Activated naive CD4-positive, alpha-beta T cell treated with anti-CD3 and anti-CD28 coated beads, Interleukin-2, amount 10 ng/mL, durations not matched to agents 7 days and 5 days (primary cell): Measurements from ENCODE around the gene CUTA.
A peak's percentile ranks its signal among the peaks of the same experiment; 100 is the strongest.

Experiments
- CTCF ChIA-PET: fragments of 350-600 bp; sonication (Branson Sonifier 250); formaldehyde crosslinking; loops from one replicate; lab custom pipeline; 2021; ENCODE audit warnings: antibody characterized with exemption; lab: Charles Lee
- DNase-seq: peaks from one replicate; pipeline ENCODE4 v3.0.0-alpha.2; 2020
- H3K27ac Mint-ChIP-seq: one replicate; pipeline ENCODE4 v1.8.0; 2021; ENCODE audit warnings: mild to moderate bottlenecking, moderate library complexity, mixed read lengths
- H3K27me3 Mint-ChIP-seq: one replicate; pipeline ENCODE4 v1.8.0; 2021; ENCODE audit warnings: mild to moderate bottlenecking, mixed read lengths
- H3K36me3 Mint-ChIP-seq: one replicate; pipeline ENCODE4 v1.8.0; 2021; ENCODE audit warnings: mixed read lengths
- H3K4me1 Mint-ChIP-seq: one replicate; pipeline ENCODE4 v1.8.0; 2021; ENCODE audit warnings: mixed read lengths
- H3K4me3 Mint-ChIP-seq: one replicate; pipeline ENCODE4 v1.8.0; 2021; ENCODE audit warnings: mild to moderate bottlenecking, moderate library complexity, mixed read lengths
- H3K9me3 Mint-ChIP-seq: one replicate; pipeline ENCODE4 v1.8.0; 2021; ENCODE audit warnings: mixed read lengths

The CUTA gene, protein sequence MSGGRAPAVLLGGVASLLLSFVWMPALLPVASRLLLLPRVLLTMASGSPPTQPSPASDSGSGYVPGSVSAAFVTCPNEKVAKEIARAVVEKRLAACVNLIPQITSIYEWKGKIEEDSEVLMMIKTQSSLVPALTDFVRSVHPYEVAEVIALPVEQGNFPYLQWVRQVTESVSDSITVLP

DNA sequence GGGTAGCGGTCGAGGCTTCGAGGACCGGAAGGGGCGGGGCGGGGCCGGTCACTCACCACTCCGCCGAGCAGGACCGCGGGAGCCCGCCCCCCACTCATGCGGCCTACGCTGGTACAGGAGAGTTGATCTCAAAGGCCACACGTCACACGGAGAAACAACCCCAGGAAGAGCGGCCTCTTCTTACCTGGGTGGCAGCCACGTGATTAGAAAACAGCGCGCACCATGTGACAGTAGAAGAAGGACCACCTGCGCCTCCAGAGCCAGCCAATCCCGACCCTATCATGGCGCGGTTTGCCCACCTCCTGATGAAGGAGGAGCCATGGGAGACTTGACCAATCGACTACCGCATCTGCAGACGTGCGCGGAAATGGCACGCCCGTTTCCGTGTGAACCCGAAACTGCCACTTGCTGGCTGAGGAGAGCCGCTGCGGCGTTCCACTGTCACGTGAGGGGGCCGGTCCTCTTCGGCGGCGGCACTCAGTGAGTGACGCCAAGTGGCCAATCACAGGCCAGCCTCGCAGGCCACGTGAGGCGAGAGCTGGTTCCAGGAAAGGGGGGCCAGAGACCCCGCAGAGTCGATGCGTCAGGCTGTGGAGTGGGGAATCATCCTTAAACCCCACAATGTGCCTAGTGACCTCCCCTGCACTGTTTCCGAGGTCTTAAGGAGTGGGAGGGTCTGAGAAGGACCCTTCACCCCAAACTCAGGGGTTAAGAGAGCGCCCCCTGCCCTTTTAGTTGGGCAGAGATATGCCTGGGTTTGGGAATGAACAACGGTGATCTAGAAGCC is at the start of gene CUTA:
Gene CUTA (minus strand): TSS at position 205 of the 787 bp plus-strand sequence. CDS start 107 bp downstream, at position 98.
- Mint-ChIP-seq H3K27ac (peak within 1 kb of the TSS; percentile 97), H3K27me3 (peaks cover 14% of the 10 kb centered on the region), H3K4me3 (peak within 1 kb of the TSS; percentile 92), H3K36me3 (peaks cover 40% of the 10 kb centered on the region), H3K9me3 (no peaks in the 10 kb centered on the region), H3K4me1 (peaks cover 71% of the 10 kb centered on the region)
- CTCF ChIA-PET, result interaction anchor here (0.6 to 1.7 kb wide), 11 partner anchors 9 to 168 kb away, joined by 3 to 6 read pairs (median 4); partner anchors contain the start of genes BAK1, RPS18 and VPS52
- peak; percentile 100 for DNase-seq

DNA sequence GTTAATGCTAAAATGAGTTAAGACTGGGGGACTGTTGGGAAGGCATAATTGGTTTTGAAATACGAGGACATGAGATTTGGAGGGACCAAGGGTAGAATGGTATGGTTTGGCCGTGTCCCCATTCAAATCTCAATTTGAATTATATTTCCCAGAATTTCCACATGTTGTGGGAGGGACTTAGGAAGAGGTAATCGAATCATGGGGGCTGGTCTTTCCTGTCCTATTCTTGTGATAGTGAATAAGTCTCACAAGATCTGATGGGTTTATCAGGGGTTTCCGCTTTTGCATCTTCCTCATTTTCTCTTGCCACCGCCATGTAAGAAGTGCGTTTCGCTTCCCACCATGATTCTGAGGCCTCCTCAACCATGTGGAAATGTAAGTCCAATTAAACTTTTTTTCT is 49.2 kb upstream of the CUTA start:
- Mint-ChIP-seq H3K36me3 (no peaks in the 10 kb centered on the region), H3K27ac (no peak overlapping the region), H3K4me3 (no peak overlapping the region), H3K9me3 (no peaks in the 10 kb centered on the region), H3K4me1 (no peaks in the 10 kb centered on the region), H3K27me3 (peaks cover 19% of the 10 kb centered on the region)
- DNase-seq, result no peak
- CTCF ChIA-PET, result no interaction called here

DNA sequence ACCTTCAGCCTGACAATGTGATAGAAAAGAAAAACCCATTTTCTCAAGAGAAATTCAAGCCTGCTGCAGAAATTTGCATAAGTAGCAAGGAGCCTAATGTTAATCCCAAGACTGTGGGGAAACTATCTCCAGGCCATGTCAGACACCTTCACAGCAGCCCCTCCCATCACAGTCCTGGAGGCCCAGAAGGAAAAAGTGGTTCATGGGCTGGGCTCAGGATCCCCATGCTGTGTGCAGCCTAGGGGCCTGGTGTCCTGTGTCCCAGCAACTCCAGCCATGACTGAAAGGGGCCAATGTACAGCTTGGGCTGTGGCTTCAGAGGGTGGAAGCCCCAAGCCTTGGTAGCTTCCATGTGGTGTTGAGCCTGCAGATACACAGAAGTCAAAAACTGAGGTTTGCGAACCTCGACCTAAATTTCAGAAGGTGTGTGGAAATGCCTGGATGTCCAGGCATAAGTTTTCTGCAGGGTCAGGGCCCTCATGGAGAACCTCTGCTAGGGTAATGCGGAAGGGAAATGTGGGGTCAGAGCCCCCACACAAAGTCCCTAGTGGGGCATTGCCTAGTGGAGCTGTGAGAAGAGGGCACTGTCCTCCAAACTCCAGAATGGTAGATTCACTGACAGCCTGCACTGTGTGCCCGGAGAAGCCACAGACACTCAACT is 48.3 kb upstream of the CUTA start:
- no peak overlapping the region for H3K4me3 Mint-ChIP-seq
- no peaks in the 10 kb centered on the region for H3K4me1 Mint-ChIP-seq
- H3K36me3 Mint-ChIP-seq, result no peaks in the 10 kb centered on the region
- DNase-seq, result no peak
- H3K27ac Mint-ChIP-seq, result no peak overlapping the region
- peaks cover 19% of the 10 kb centered on the region for H3K27me3 Mint-ChIP-seq
- no peaks in the 10 kb centered on the region for H3K9me3 Mint-ChIP-seq
- CTCF ChIA-PET, result no interaction called here

DNA sequence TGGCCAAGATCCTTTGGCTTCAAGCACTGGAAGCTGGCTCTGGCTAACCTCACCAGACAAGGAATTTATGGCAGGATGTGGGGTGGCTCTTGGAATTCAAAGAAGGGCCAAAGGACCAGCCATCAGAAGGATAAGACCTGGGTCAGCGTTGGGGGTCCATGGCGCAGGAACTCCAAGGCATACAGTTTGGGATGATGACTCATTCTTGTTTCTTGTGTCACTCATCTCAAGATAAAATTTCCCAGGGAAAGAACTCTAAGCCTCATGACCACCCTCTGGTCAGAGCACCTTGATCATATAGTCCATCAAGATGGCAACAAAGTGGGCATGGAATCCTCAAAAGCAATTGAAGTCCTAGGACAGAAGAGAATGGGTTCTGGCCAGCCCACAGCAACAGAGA is 41.3 kb upstream of the CUTA start:
- DNase-seq, result no peak
- CTCF ChIA-PET, result interaction anchor here (1.0 kb wide), 1 partner anchor 10 kb away, joined by 3 read pairs; no protein-coding TSS in a partner anchor
- no peaks in the 10 kb centered on the region for H3K9me3 Mint-ChIP-seq
- no peak overlapping the region for H3K4me3 Mint-ChIP-seq
- H3K27me3 Mint-ChIP-seq, result peaks cover under 1% of the 10 kb centered on the region
- H3K27ac Mint-ChIP-seq, result no peak overlapping the region
- peaks cover 17% of the 10 kb centered on the region for H3K36me3 Mint-ChIP-seq
- H3K4me1 Mint-ChIP-seq, result peaks cover 18% of the 10 kb centered on the region

DNA sequence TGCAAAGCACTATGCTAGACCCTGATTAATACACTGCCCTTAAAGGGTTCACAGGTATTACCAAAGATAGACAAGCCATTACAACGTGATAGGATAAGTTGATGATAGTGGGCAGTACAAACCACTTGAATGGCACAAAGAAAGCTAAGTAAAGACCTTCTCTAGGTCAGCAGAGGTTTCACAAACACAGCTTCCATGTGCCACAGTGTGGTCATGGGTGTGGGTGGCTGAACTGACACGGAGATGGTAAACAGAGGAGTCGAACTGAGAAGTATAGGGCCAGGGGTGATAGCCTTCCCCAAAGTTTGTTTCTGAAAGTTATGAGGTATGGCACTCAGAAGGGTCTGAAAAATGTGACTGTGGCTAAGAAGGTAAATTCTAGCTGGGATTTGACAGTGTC is 40.8 kb upstream of the CUTA start:
- Mint-ChIP-seq H3K9me3 (no peaks in the 10 kb centered on the region), H3K4me1 (peaks cover 18% of the 10 kb centered on the region), H3K27me3 (no peaks in the 10 kb centered on the region), H3K36me3 (peaks cover 17% of the 10 kb centered on the region), H3K27ac (no peak overlapping the region), H3K4me3 (no peak overlapping the region)
- DNase-seq, result no peak
- CTCF ChIA-PET, result interaction anchor here (1.0 kb wide), 1 partner anchor 11 kb away, joined by 3 read pairs; no protein-coding TSS in a partner anchor

DNA sequence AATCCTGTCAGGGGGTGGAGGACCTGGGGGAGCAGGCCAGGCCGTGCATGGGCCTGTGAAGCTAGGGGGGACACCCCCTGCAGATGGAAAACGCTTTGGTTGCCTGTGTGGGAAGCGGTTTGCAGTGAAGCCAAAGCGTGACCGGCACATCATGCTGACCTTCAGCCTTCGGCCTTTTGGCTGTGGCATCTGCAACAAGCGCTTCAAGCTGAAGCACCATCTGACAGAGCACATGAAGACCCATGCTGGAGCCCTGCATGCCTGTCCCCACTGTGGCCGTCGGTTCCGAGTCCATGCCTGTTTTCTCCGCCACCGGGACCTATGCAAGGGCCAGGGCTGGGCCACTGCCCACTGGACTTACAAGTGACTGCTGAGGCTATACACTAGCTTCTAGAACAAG is 38.2 kb upstream of the CUTA start:
- Mint-ChIP-seq H3K27ac (no peak overlapping the region), H3K9me3 (no peaks in the 10 kb centered on the region), H3K36me3 (peaks cover 22% of the 10 kb centered on the region), H3K4me3 (peak overlapping the region; percentile 96), H3K27me3 (no peaks in the 10 kb centered on the region), H3K4me1 (peaks cover 30% of the 10 kb centered on the region)
- CTCF ChIA-PET, result no interaction called here
- DNase-seq, result no peak

DNA sequence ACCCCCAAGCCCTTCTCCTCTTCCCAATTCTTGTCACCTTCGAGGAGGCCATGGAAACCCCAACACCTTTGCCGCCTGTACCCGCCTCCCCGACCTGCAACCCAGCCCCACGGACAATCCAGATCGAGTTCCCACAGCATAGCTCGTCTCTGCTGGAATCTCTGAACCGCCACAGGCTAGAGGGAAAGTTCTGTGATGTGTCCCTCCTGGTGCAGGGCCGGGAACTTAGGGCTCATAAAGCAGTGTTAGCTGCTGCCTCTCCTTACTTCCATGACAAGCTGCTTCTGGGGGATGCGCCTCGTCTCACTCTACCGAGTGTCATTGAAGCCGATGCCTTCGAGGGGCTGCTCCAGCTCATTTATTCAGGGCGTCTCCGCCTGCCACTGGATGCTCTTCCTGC is 37.1 kb upstream of the CUTA start:
- H3K27me3 Mint-ChIP-seq, result no peaks in the 10 kb centered on the region
- CTCF ChIA-PET, result interaction anchor here (1.3 to 1.8 kb wide), 5 partner anchors 25 to 124 kb away, joined by 3 to 9 read pairs (median 4); partner anchors contain the start of gene BAK1
- peak overlapping the region; percentile 96 for H3K4me3 Mint-ChIP-seq
- peaks cover 22% of the 10 kb centered on the region for H3K36me3 Mint-ChIP-seq
- no peaks in the 10 kb centered on the region for H3K9me3 Mint-ChIP-seq
- peaks cover 33% of the 10 kb centered on the region for H3K4me1 Mint-ChIP-seq
- DNase-seq, result no peak
- peak overlapping the region; percentile 70 for H3K27ac Mint-ChIP-seq

DNA sequence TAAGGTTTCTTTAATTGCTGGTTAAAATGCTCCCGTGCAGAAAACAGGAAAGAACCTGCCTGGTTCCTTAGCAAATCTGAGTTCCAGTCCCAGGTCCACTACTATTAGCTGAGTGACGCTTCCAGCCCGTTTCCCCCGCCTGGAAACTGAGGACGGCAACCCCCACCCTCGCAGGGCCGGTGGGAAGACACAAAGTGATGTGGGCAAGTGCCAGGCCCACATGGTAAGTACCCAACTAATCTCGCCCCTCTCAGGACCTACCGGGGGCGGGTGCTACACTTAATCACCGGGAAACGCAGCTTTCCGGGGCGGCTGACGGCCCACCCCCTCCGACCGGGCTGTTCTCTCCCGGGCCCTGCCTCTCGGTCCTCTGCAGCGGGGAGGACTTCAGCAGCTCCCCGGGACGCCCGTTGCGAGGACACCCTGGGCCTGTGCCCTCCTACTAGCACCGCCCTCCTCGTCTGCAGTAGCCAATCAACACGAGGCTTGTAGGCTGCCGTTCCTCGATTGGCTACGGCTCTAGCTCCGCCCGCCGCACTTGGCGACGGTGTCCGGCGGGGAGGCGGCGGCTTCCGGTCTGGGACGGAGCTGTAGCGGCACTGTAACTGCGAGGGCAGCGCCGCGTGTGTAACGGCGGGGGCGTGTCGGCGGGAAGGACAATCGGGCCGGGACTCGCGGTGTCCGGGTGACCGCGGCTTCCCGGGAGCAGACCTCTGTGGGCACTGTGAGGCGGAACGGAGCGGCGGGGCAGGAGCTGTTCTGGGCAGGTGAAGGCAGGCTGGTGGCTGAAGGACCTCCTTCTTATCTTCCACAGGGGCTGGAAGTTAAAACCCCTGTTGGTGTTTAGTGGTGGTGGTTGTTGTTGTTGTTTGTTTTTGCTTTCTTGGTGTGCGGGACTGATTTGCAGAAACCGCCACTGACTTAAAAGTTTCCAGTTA is 36.4 kb upstream of the CUTA start, which contains the start of gene ZBTB9:
Gene ZBTB9 (plus strand): TSS at position 568 of the 938 bp plus-strand sequence. CDS start 525 bp downstream, outside the sequence.
- peak; percentile 98 for DNase-seq
- peaks cover 23% of the 10 kb centered on the region for H3K36me3 Mint-ChIP-seq
- peak within 1 kb of the TSS; percentile 91 for H3K27ac Mint-ChIP-seq
- CTCF ChIA-PET, result interaction anchor here (0.6 to 1.8 kb wide), 6 partner anchors 24 to 133 kb away, joined by 3 to 9 read pairs (median 4); partner anchors contain the start of gene BAK1
- H3K27me3 Mint-ChIP-seq, result no peaks in the 10 kb centered on the region
- H3K9me3 Mint-ChIP-seq, result no peaks in the 10 kb centered on the region
- H3K4me3 Mint-ChIP-seq, result peak within 1 kb of the TSS; percentile 96
- peaks cover 33% of the 10 kb centered on the region for H3K4me1 Mint-ChIP-seq

DNA sequence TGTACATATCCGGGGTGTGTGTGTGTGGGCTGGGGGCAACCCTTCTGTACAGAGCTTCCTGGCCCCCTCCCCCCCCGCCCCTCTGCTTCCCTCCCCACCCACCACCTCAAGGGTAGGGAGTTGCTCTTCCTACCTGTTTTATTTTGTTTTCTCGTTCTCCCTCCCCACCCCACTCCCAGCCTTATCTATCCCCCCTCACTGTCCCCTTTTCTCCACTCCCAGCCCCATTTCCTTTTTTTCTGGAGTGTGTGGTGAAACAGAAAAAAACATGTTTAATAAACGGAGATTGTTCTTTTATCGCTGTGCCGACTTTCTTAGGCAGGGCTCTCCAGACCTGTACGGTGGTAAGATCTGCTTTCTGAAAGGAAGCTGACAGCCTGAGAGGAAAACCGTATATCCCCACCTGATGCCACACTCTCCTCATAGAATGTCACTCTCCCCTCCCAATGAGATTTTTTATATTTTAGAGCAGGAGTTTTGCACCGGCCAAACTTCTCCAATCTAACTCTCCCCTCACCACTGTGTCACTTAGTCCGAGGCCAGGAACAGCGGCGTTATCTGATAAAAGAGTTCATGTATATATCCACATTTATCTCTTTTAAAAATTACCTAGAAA is 35.6 kb upstream of the CUTA start:
- DNase-seq, result peak; percentile 24

DNA sequence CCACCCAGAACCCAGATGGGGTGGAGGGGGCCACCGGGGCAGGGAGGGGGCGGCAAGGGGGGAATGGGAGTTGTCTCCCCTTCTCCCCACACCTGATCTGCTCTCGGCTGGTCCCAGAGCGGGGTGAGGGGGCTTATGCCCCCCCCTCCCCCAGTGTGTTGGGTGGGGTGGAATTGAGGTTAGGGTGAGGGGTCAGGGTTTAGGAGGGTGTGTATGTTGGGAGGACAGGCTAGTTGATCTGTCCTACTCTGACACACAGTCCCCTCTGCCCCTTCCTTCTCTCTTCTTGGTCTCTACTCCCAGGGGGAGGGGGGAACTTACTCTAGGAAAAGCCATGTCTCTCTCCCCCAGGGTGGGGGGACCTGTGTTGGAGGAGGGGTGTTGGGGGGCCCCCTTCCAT is 34.6 kb upstream of the CUTA start:
- DNase-seq, result no peak
- peaks cover 33% of the 10 kb centered on the region for H3K4me1 Mint-ChIP-seq
- no peaks in the 10 kb centered on the region for H3K27me3 Mint-ChIP-seq
- CTCF ChIA-PET, result no interaction called here
- no peak overlapping the region for H3K4me3 Mint-ChIP-seq
- H3K36me3 Mint-ChIP-seq, result peaks cover 40% of the 10 kb centered on the region
- peak overlapping the region; percentile 91 for H3K27ac Mint-ChIP-seq
- H3K9me3 Mint-ChIP-seq, result no peaks in the 10 kb centered on the region

More for the DNA sequence above, 35.6 kb upstream of the CUTA start:
- Mint-ChIP-seq H3K27ac (peak overlapping the region; percentile 91), H3K4me3 (peak overlapping the region; percentile 96), H3K36me3 (peaks cover 31% of the 10 kb centered on the region), H3K27me3 (no peaks in the 10 kb centered on the region), H3K4me1 (peaks cover 33% of the 10 kb centered on the region), H3K9me3 (no peaks in the 10 kb centered on the region)
- CTCF ChIA-PET, result interaction anchor here (1.5 to 1.8 kb wide), 2 partner anchors 23 to 126 kb away, joined by 5 to 9 read pairs; partner anchors contain the start of gene BAK1

DNA sequence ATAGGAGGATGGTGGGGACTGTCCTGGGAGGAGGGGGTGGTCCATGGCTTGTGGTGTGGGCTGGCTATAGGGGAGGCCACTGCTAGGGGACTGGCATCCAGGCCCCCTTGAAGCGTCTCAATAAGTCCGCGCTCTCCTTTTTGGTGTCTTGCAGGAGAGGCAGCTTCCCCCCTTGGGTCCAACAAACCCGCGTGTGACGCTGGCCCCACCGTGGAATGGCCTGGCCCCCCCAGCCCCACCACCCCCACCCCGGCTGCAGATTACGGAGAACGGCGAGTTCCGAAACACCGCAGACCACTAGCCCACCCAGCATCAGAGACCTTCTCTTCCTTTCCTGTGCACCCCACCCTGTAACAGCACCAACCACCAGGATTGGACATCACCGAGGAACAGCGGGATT is 33.7 kb upstream of the CUTA start:
- Mint-ChIP-seq H3K36me3 (peaks cover 37% of the 10 kb centered on the region), H3K27me3 (no peaks in the 10 kb centered on the region), H3K4me3 (no peak overlapping the region), H3K4me1 (peaks cover 33% of the 10 kb centered on the region), H3K27ac (no peak overlapping the region), H3K9me3 (no peaks in the 10 kb centered on the region)
- DNase-seq, result no peak
- CTCF ChIA-PET, result no interaction called here

DNA sequence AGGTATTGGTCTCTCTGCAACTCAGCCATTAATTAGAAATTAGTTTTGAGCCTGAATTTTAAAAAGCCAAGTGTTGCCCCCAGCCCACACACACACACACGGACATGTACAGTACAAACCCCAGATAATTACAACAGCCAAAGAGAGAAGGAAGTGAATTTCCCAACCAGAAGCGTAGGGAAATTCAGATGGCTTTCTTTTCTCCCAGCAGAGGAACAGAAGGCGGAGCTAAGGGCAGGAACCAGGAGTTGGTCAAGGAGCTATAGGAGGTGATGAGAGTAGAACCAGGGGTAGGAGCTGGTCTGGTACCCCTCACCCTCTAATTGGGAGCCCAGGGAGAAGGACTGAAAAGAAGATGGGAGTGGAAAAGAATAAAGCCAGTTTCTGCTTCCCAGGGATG is 32.5 kb upstream of the CUTA start:
- peaks cover 27% of the 10 kb centered on the region for H3K4me1 Mint-ChIP-seq
- H3K27me3 Mint-ChIP-seq, result no peaks in the 10 kb centered on the region

DNA sequence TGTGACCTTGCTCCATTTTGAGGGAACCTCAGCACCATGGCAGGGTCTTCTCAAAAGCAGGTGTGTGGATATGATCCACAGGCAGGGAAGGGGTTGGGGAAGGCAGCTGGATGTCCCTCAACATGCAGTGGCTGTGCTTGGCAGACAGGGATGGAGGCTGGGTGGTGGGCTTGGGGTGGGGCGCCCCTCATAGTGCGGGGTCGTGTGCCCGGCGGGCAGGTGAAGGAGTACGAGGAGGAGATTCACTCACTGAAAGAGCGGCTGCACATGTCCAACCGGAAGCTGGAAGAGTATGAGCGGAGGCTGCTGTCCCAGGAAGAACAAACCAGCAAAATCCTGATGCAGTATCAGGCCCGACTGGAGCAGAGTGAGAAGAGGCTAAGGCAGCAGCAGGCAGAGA is 28.4 kb upstream of the CUTA start:
- H3K27me3 Mint-ChIP-seq, result no peaks in the 10 kb centered on the region
- peaks cover 47% of the 10 kb centered on the region for H3K36me3 Mint-ChIP-seq
- CTCF ChIA-PET, result no interaction called here
- H3K9me3 Mint-ChIP-seq, result no peaks in the 10 kb centered on the region
- DNase-seq, result no peak
- peaks cover 4% of the 10 kb centered on the region for H3K4me1 Mint-ChIP-seq
- H3K4me3 Mint-ChIP-seq, result no peak overlapping the region
- H3K27ac Mint-ChIP-seq, result peak overlapping the region; percentile 33

More for the DNA sequence above, 32.5 kb upstream of the CUTA start:
- Mint-ChIP-seq H3K36me3 (peaks cover 39% of the 10 kb centered on the region), H3K9me3 (no peaks in the 10 kb centered on the region), H3K27ac (no peak overlapping the region), H3K4me3 (no peak overlapping the region)
- CTCF ChIA-PET, result interaction anchor here (1.0 to 1.1 kb wide), 3 partner anchors 9 to 26 kb away, joined by 3 to 4 read pairs (median 3); no protein-coding TSS in a partner anchor
- no peak for DNase-seq
